ENCODE measurements around the gene LBHD2.

LBHD2 gene

GRCh38 chr14:103123634-103124500 lies 39.9 kb downstream of the LBHD2 start:
- H3K4me3 ChIP-seq (ENCODE audit: severe bottlenecking) = peak overlapping the region; percentile 26
- peaks cover 39% of the 10 kb centered on the region for H3K4me1 ChIP-seq (ENCODE audit: insufficient read depth, poor library complexity, severe bottlenecking)
- DNase-seq (ENCODE audit: low spot score) (no peak), ATAC-seq (ENCODE audit: low read depth) (no peak)
- H3K27ac ChIP-seq (ENCODE audit: poor library complexity, severe bottlenecking) = peak overlapping the region; percentile 56
- H3K9me3 ChIP-seq (ENCODE audit: severe bottlenecking) = no peaks in the 10 kb centered on the region
- no peaks in the 10 kb centered on the region for H3K36me3 ChIP-seq (ENCODE audit: low read depth)
- no peaks in the 10 kb centered on the region for H3K27me3 ChIP-seq (ENCODE audit: insufficient read depth, poor library complexity, severe bottlenecking)
- TF ChIP-seq CTCF (IDR thresholded peaks at IDR 0.05; ENCODE audit: poor library complexity, severe bottlenecking) = peak; percentile 24

GRCh38 chr14:103124501-103125001 lies 40.5 kb downstream of the LBHD2 start:
- H3K9me3 ChIP-seq (ENCODE audit: severe bottlenecking) = no peaks in the 10 kb centered on the region
- TF ChIP-seq CTCF (IDR thresholded peaks at IDR 0.05; ENCODE audit: poor library complexity, severe bottlenecking) = no peak
- DNase-seq (ENCODE audit: low spot score) (no peak), ATAC-seq (ENCODE audit: low read depth) (no peak)
- H3K4me3 ChIP-seq (ENCODE audit: severe bottlenecking) = no peak overlapping the region
- no peak overlapping the region for H3K27ac ChIP-seq (ENCODE audit: poor library complexity, severe bottlenecking)
- H3K4me1 ChIP-seq (ENCODE audit: insufficient read depth, poor library complexity, severe bottlenecking) = peaks cover 46% of the 10 kb centered on the region
- no peaks in the 10 kb centered on the region for H3K36me3 ChIP-seq (ENCODE audit: low read depth)
- H3K27me3 ChIP-seq (ENCODE audit: insufficient read depth, poor library complexity, severe bottlenecking) = no peaks in the 10 kb centered on the region

GRCh38 chr14:103125098-103126070 lies 41.4 kb downstream of the LBHD2 start:
- H3K27me3 ChIP-seq (ENCODE audit: insufficient read depth, poor library complexity, severe bottlenecking) = no peaks in the 10 kb centered on the region
- H3K4me1 ChIP-seq (ENCODE audit: insufficient read depth, poor library complexity, severe bottlenecking) = peaks cover 54% of the 10 kb centered on the region
- ATAC-seq (ENCODE audit: low read depth) = no peak
- no peaks in the 10 kb centered on the region for H3K36me3 ChIP-seq (ENCODE audit: low read depth)
- H3K27ac ChIP-seq (ENCODE audit: poor library complexity, severe bottlenecking) = no peak overlapping the region
- TF ChIP-seq CTCF (IDR thresholded peaks at IDR 0.05; ENCODE audit: poor library complexity, severe bottlenecking) = no peak
- no peaks in the 10 kb centered on the region for H3K9me3 ChIP-seq (ENCODE audit: severe bottlenecking)
- DNase-seq (ENCODE audit: low spot score) = no peak
- H3K4me3 ChIP-seq (ENCODE audit: severe bottlenecking) = no peak overlapping the region

GRCh38 chr14:103126088-103126872 lies 42.3 kb downstream of the LBHD2 start:
- no peak for ATAC-seq (ENCODE audit: low read depth)
- Histone ChIP-seq H3K36me3 (ENCODE audit: low read depth) (no peaks in the 10 kb centered on the region), H3K27ac (ENCODE audit: poor library complexity, severe bottlenecking) (peak overlapping the region; percentile 94), H3K4me1 (ENCODE audit: insufficient read depth, poor library complexity, severe bottlenecking) (peaks cover 62% of the 10 kb centered on the region), H3K9me3 (ENCODE audit: severe bottlenecking) (no peaks in the 10 kb centered on the region), H3K27me3 (ENCODE audit: insufficient read depth, poor library complexity, severe bottlenecking) (no peaks in the 10 kb centered on the region), H3K4me3 (ENCODE audit: severe bottlenecking) (peak overlapping the region; percentile 22)
- no peak for DNase-seq (ENCODE audit: low spot score)
- no peak for TF ChIP-seq CTCF (IDR thresholded peaks at IDR 0.05; ENCODE audit: poor library complexity, severe bottlenecking)

Data from RWPE2 (cell line).